GM21526 (cell line): ENCODE results near the gene TRAF5.
A peak's percentile ranks its signal among the peaks of the same experiment; 100 is the strongest.

Source experiments
- ATAC-seq: cut with Tn5 transposase; IDR thresholded peaks from one replicate; pipeline ENCODE4 v1.9.1; 2021; ENCODE audit warnings: moderate library complexity; ENCODE audit not compliant: unreplicated experiment, low FRiP score

The TRAF5 gene

DNA sequence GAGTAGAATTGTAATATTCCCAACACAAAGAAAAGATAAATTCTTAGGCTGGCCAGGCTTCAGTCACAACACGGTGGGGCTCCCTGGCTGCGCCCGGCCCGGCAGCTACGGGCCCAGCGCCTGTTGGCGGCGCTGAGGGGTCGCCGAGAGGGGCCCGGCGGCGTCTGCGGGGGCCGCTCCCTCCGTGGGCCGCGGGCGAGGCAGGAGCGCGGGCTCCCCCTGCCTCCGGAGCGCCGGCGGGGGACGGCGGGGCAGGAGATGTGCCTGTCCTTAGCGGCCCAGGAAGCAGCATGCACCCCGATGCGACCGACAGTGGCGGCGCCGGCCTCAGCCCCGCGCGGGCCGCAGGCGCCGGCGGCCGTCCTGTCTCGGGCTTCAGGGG, 89.6 kb downstream of the TRAF5 start:
- ATAC-seq = peak; percentile 59

DNA sequence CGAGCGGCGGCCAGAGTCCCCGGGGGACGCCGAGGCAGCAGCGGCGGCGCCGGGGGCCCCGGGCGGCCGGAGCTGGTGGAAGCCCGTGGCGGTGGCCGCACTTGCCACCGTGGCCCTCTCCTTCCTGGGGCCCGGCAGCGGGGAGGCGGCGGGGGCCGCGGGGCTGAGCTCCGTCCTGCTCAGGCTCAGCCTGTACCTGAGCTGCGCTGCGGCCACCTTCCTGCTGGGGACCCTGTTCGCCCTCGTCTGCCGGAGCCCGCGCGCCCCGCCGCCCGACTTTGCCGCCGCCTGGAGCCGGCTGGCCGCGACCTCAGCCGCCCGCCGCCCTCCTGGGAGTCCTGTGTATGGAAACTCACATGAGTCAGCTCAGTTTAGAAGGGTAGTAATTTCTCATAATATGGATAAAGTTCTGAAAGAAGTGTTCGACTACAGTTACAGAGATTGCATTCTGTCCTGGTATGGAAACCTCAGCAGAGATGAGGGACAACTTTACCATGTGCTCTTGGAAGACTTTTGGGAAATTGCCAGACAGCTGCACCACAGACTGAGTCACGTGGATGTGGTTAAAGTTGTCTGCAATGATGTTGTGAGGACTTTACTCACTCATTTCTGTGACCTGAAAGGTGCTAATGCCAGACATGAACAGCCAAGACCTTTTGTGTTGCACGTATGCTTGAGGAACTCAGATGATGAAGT, 90.1 kb downstream of the TRAF5 start:
- peak; percentile 55 for ATAC-seq

DNA sequence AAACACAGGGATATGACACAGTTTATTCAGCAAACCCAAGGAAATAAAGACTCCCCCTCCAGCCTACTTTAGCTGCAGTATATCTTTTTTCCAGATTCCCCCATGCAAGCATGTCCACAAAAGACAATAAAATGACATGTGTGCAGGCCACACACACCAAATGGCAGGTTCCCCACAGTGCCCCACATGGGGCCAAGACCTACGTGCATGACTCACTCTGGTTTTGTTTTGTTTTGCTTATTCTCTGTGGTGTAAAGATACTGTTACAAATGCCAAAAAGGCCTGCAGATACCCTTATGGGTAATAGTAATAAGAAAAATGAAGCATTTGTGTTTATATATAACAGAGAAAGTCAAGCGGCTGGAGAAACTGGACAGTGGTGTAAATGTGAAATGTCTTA, 93.8 kb downstream of the TRAF5 start:
- ATAC-seq = no peak

DNA sequence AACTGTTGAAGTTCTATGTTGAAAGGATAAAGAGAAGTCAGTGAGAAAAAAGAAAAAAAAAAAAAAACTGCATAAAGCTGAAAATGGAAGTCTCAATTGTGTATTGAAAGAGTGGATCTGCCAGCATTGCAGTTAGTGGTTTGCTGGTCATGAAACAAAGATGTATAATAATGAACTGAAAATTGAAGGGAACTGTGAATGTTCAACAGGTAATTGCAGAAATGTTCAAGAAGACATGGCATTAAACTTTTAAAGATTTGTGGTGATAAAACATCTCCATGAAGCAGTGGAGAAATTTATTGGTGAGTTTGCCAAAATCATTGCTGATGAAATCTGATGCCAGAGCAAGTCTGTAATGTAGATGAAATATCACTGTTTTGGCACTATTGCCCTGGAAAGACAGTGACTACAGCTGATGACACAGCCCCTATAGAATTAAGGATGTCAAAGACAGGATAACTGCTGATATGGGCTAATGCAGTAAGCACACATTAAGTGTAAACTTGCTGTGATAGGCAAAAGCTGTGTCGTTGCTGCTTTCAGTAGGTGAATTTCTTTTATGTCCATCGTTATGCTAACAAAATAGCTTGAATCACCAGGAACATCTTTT, 94.3 kb downstream of the TRAF5 start:
- ATAC-seq = no peak

DNA sequence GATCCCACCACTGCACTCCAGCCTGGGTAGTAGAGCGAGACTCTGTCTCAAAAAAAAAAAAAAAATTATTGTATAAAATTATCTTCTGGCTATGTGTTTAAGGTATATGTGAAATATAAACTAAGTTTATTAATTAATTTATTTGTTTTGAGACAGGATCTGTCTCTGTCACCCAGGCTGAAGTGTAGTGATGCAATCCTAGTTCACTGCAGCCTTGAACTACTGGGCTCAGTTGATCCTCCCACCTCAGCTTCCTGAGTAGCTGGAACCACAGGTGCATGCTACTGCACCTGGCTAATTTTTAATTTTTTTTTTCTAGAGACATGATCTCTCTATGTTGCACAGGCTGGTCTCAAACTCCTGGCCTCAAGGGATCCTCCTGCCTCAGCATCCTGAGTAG, 97.4 kb downstream of the TRAF5 start:
- no peak for ATAC-seq
